ENCODE measurements around the gene MGA.
"Not testable (repeated sequence)": the region's sequence is repeated elsewhere in the genome, so short reads cannot be mapped to it uniquely, and the experiment has no call there.

Gene MGA

DNA sequence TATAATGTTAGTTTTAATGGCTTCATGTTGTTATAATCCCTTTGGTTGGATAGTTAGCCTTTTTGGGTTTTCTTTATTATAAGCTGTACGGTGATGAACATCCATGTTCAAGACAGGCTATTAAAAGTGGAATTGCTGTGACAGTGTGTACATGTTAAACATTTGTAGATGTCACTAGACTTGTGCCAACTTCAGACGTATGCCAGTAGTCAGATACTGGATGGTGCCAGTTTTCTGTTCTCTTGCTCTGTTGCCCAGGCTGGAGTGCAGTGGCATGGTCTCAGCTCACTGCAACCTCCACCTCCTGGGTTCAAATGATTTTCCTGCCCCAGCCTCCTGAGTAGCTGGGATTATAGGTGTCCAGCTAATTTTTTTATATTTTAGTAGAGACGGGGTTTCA is 54.1 kb downstream of the MGA start:
- no peak for DNase-seq (ENCODE audit: low read depth)

DNA sequence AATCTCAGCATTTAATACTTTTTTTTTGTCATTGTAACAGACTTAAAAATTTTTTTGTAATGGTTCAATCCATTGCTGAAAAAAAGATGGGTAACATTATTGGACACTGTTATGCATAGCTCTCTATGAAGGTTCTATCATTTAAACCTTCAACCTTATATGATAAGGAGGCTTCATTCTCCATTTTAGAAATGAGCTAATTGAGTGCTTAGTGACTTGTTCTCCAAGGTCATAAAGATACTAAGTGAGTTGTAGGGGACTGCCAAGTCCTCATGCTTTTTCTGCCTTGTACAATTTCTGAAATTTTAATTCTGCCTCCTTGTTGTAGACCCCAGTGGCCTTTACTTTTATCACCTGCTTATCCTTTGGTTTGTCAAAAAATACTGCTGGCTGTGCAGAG is 56.7 kb downstream of the MGA start:
- no peak for DNase-seq (ENCODE audit: low read depth)

DNA sequence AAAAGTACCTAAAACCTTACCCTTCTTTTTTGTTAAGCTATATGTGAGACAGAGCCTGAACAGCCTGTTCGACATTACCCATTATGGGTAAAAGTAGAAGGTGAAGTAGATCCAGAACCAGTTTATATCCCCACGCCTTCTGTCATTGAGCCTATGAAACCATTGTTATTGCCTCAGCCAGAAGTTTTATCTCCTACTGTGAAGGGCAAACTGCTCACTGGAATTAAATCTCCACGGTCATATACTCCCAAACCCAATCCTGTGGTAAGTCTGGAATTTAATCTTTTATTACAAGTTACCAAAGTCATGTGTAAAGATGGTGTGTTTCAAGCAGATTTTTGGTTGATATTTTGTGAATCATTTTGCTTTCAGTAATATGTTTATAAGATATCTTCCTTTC is 66.9 kb downstream of the MGA start:
- DNase-seq (ENCODE audit: low read depth), result no peak

DNA sequence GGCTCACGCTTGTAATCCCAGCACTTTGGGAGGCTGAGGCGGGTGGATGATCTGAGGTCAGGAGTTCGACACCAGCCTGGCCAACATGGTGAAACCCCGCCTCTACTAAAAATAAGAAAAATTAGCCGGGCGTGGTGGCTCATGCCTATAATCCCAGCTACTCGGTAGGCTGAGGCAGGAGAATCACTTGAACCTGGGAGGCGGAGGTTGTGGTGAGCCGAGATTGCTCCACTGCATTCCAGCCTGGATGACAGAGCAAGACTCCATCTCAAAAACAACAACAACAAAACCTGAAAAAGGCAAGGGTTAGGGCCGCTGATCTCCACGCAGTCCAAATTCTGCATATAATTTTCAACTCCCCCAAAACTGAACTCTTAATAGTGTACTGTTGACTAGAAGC is 67.9 kb downstream of the MGA start:
- not testable (repeated sequence) for DNase-seq (ENCODE audit: low read depth)

DNA sequence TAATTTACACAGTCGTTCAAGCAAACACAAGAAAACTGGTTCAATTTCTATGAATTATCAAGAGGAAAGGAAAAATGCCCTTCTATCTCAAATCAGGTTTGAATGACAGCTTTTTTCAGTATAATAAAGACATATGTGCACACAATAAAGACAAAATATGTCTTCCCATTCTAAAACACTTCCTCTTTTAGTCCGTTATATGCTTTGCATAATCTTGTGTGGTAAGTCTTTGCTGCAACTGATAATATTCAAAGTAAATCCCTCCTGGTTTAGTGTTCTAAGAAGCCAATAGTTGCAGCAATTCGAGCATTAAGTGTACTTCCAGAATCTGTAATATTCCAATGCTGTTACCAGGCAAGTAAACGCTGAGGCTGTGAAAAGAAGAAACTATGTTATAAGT is 70.3 kb downstream of the MGA start:
- DNase-seq (ENCODE audit: low read depth), result no peak

DNA sequence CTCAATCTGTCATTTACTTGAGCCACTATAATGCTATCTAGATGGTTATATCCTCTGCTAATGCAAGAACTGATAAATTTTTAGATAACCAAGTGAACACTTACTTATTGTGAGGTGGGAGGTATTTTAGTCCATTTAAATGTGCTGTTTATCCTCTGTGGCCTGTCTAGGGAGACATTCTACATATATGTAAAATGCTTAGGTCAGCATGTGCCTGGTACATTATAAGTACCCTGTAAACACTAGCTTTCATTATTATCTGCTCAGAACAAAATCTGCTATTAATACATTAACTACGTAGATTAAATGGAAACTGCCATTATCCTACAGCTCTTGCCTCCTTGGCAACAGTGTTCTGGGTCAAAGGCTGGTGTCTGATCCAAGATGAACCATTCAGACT is 72.3 kb downstream of the MGA start:
- DNase-seq (ENCODE audit: low read depth), result no peak

DNA sequence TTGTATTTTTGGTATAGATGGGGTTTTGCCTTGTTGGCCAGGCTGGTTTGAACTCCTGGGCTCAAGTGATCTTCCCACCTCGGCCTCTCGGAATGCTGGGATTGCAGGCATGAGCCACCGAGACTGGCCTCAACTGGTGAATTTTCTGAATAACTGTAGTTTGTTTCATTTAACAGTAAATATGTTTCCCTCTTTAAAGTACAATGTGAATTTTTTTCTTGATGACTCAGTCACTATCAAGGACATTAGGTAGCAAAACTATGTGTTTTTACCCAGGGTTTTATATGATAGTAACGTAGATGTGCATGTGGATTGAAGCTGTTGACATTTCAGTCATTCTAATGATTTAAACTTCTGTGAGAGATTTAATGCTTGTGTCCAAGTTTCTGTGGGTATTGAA is 73.9 kb downstream of the MGA start:
- DNase-seq (ENCODE audit: low read depth), result no peak

DNA sequence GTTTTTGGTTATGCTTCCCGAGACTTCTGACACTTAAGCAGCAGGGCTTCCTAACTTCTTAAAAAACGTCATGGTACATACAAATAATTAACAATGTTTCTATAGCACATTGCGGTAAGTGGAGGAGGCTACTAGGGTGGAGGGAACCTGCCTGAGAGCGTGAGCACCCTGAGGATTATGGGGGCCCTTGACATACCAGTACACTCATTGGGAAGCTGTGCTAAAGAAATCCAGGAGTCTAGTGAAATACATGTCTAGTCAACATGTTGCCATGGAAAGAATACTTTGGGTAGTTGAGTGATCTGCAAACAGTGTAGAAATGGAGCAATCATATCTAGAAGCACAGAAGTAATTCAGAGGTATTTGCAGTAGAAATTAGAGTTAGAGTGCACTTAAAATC is 74.8 kb downstream of the MGA start:
- DNase-seq (ENCODE audit: low read depth), result no peak

DNA sequence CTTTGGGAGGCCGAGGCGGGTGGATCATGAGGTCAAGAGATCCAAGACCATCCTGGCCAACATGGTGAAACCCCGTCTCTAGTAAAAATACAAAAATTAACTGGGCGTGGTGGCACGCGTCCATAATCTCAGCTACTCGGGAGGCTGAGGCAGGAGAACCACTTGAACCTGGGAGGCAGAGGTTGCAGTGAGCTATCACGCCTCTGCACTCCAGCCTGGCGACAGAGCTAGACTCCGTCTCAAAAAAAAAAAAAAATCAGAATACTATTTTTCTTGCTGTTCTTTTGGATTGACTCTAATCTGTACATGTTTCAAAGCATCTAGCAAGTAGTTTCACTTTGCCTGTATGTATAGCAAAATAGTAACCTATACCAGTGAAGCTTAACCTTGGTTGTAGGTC is 75.3 kb downstream of the MGA start:
- not testable (repeated sequence) for DNase-seq (ENCODE audit: low read depth)

DNA sequence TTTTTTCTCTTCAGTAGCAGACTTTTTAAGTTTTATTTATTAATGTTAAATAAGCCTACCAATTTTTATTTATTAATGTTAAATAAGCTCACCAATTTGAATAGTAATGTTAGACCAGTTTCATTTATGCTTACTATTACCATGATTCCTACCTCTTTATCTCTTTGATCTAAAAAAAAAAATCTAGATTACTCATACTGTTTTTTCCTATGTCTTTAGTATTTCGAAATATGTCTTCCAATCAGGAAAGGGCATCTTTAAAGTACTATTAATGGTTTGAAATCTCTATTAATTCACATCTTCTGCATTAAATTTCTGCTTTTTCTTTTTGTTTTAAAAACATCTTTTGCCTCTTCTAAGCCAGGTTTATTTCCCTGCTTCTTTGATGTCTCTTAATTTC is 86.6 kb downstream of the MGA start:
- no peak for DNase-seq (ENCODE audit: low read depth)

DNA sequence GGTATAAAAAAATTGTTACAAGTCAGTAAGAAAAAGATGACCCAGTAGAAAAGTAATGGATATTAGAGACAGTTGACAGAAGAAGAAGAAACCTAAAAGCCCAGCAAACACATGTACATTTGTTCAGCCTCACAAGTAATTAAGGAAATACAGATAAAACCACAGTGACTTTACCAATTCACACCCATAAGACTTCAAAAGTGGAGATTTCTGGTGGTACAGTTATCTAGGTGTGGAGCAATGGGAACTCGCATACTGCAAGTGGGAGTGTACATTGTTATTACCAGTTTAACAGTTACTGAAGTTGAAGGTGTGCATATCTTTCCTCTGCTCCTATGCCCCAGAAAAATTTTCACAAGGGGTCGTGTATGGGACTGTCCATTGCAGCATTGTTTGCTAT is 96.0 kb downstream of the MGA start:
- no peak for DNase-seq (ENCODE audit: low read depth)

DNA sequence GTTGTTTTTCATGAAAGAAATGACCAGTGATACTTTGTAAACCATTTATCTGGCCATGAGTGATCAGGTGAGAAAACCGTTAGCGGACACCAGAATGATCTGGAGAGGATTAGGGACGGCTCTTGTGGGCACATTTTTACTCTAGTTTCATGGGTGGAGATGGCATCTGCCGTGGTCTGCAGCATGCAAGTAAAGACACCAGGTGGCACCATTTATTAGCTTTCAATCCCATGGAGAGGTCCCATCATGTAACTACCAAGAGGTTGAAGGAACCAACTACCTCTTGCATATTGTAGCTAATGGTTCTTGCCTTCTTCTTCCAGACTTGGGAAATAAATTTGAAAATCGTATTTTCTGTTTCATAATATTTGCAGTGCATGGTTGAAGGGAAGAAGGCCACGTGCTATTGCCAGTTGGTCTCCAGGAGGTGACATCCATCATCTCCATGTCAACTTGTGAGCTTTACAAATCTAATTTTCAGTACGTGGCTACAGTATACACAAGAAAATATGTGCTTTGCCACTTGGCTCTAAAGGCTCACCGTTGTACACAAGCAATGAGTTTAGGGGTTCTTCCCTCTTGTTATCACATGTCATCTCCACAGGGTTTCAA is 112.6 kb downstream of the MGA start:
- peak; percentile 74 for DNase-seq (ENCODE audit: low read depth)

DNA sequence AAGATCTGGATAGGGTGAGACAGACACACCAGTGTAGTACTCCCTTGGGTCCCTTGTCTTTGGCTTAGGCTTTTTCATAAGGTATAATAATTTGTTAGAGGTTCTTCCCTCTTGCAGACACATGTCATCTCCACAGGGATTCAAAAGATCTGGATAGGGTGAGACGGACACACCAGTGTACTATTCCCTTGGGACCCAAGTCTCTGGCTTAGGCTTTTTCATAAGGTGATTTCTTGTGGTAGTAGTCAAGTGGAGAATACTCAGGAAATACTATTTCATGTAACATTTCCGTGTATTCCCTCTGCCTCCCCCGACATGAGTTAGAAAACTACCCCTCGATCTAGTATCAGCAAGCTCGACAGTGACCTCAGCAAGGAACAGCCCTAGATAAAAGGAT is 113.1 kb downstream of the MGA start:
- DNase-seq (ENCODE audit: low read depth), result no peak

DNA sequence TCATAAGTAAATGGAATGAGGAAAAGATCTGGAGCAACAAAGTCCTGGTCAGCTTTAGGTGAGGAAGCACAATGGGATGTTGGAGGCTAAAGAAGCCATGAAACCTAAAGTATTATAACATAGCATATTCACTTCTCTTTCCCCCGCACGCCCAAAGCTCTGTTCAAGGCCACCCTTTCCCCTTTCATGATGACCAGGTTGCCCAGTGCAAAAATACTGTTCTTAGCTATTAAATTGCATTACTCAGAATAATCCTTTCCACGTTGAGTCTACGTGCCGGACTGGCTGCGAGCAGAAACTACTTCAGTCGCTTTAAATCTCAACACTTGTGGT is 113.5 kb downstream of the MGA start:
- DNase-seq (ENCODE audit: low read depth), result no peak

DNA sequence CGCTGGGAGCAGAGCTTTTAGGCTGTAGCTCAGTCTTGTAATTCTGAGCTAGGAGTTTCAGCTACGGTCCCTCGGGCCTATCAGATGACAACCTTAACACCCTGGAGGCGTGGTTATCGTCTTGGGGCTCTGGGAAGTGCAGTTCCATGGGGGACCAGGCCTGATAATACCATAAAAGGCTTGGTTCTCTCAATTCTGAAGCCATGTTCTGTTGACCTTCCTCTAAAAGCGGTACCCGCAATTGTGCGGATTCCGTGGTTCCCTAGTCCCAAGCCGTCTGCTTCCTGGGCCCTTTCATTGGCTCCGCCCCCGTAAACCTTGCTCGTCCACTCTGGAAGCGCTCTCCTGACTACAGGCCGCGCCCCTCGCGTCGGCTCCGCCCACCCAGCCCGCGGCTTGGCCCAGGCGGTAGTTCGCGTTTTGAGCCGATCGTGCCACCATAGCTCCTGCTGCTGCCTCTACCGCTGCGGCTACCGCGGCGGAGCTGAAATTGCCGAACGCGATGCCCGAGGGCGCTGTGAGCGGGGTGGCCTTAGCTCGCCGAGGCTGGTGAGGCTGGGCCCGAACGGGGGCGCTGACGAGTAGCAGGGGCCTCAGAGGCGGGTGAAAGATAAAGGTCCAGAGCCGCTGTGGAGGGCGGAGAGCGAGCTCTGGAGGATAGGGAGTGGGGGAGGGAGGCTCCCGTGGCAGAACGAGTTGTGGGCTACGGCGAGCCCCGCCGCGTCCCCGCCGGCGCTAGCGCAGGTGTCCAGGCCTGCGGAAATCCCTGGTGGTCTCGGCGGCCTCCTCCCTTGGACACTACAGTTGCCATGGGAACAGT is 114.1 kb downstream of the MGA start, which contains the start of gene MAPKBP1:
MAPKBP1 (plus strand) TSS at position 423 of the 820 bp plus-strand sequence. CDS start 792 bp downstream, outside the sequence.
- peak; percentile 98 for DNase-seq (ENCODE audit: low read depth)

DNA sequence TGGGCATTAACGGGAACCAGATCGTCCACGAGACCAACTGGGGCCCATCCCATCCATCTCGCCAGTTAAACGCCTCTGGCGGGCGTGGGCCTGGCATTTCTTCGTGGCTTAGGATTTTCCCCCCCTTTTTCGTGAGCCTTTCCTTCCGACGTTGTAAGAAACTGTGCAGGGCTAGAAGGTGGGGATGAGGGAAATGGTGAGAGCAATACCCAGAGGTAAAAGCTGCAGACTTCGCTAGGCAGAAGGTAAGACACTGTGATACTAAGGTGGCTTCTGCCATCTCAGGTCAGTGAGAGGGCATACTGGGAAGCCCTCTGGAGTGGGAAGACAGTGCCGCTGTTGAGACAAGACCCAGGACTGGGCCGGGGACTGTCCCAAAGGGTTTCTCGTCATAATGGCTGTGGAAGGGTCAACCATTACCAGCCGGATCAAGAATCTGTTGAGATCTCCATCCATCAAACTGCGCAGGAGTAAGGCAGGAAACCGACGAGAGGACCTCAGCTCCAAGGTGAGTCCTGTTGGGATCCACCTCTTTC is 114.7 kb downstream of the MGA start:
- no peak for DNase-seq (ENCODE audit: low read depth)

DNA sequence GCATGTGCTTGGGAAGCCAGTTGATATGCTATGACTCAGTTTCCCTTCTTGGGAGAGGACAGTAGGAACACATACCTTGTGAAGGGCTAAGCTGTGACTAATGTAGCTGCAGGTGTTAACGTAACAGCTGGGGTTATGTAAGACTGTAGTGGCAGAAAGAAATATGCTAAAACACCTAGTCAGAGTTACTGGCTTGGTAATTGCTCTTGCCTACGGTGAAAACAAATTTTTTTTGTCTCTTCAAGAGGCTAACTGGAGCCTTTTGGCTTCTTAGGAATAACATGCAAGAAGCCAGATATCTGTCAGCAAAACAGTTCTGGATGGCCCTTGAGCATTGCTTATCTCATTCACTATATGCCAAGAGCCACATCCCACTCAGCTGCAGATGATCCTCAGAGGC is 115.4 kb downstream of the MGA start:
- DNase-seq (ENCODE audit: low read depth), result no peak

DNA sequence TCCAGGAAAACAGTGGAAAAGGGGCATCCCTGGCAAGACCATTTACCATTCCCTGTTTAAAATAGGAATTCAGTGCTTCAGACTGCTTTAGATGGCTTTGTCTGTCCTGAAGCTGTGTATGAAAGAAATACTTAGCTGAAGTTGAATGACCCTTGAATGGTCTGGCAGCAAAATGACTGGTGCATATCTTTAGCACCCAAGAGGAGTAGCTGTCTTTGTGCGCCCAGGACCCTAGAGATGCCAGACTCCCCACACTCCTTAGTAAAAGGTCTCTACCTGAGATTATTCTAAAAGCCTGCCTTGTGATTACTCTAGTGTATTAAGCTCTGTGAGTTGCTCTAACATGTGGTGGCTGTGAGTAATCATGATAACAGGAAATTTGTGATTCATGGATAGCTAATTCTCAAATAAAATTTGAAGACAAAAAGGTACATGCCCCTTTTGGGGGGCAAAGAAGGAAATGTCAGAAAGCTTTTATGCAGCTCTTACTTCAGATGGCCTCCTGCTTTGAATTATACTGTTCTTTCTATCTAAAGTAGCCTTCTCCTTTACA is 117.3 kb downstream of the MGA start:
- DNase-seq (ENCODE audit: low read depth), result no peak

DNA sequence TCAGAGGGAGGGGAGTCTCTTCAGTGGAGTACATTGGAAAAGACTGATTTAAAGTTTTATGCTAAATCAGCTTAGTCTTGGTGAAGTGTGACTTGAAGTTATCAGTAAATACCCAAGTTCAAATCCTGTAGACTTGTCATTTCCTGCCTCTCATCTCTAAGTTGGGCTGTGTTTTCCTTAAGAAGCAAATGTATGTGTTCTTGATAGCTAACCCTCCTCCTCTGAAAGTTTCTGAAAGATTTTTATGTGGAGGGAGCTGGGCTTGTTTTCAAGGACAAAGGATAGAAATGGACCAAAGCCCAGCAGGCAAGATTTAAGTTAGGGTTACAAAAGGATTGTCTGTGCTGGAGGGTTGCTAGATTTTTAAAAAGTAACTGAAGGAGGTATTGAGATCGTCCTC is 118.3 kb downstream of the MGA start:
- DNase-seq (ENCODE audit: low read depth), result no peak

DNA sequence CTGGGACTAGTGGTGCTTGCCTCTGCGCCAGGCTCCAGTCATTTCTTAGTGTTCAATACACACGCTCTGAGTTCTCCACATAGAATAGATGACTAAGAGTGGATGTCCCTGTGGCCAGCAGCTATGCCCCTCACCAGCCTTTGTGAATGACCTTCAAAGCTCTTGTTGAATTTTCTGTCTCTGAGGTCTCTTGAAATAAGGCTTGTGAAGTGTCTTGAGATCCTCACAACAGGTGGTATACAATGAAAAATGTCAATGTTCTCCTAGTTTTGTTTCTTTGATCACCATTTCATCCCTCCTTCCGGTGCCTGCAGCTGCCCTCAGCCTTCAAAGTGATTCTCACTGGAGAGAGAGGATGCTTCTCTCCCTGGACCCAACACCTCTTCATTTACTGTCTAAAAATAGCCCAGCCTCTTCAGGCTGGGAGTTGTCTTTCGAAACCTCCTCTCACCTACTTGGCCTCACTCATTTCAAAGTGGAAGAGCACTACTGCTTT is 119.5 kb downstream of the MGA start:
- DNase-seq (ENCODE audit: low read depth), result no peak

DNA sequence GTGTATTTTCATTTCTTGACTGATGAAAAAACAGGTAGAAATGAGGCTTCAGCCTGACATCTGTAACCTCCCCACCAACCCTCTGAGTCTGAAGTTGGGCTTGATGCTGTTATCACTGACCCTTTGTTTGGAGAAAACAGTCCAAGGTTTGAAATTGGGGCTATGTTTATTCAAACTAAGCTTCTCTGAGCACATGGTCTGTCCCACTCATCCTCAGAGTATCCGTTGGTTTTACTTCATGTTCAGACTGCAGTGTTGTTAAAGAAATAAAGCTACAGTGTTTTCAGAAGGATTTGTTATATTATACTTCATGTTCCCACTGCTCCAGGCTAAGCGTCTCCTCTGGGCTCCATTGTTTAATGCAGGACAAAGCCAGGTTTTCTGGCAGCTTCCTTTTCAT is 120.1 kb downstream of the MGA start:
- no peak for DNase-seq (ENCODE audit: low read depth)

DNA sequence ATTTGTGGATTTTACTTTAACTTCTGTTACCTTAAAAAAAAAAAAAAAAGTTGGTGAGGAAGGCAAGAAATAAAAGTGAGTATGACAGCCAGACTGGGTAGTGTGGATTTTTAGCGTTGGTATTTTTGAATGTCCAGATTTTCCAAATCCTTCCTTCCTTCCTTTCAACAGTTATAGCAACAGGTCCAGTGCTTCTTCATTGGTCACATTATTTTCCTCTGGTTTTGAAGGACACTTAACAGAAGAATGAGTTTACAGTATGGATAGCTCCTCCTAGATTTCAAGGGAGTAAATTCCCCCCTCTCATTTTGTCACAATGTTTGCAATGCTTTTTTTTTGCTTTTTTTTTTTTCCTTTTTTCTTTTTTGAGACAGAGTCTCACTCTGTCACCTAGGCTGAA is 120.5 kb downstream of the MGA start:
- no peak for DNase-seq (ENCODE audit: low read depth)
